ENCODE data around the gene MRTFB. TPM values are rescaled to one million over a fixed set of nuclear protein-coding genes. Genes with fewer than 3 reads are reported as not detected.

Gene MRTFB
- total RNA-seq, 2 experiments from 2014 or later: 8.2 to 8.4 TPM

Small RNA genes within 50 kb of the gene (microRNA-seq; reads per million reads assigned to microRNA genes)
- gene MIR193B (ENCODE audit: borderline microRNAs expressed, borderline replicate concordance) (22.5 reads per million, percentile 37 among the genes with 10 or more reads in this experiment), gene MIR365A (ENCODE audit: borderline microRNAs expressed, borderline replicate concordance) (not detected)

Other genes starting within 250 kb of the MRTFB start
- 10 to 100 TPM; 10.3 to 10.7 TPM for gene ERCC4, start 151.2 kb upstream of the MRTFB start, total RNA-seq